K562 (cell line): ENCODE data around the gene AANAT. TPM values are rescaled to one million over a fixed set of nuclear protein-coding genes. Genes with fewer than 3 reads are reported as not detected.

Experiments
- ATAC-seq: fragments of 200-7000 bp; cut with Tn5 transposase; 3 replicates; pipeline ENCODE4 v1.9.1; 2020; ENCODE audit warnings: moderate library complexity
- BruUV-seq: library from RNA; stranded (reverse); fragments of 400-500 nt; replicated peaks from 2 replicates; lab custom pipeline; 2021; lab: Mats Ljungman, UMichigan
- CTCF ChIA-PET: fragments of 300-600 bp; formaldehyde crosslinking; extraction: SDS; loops from one replicate; lab custom pipeline; 2021; ENCODE audit warnings: low intra/inter-chr PET ratio; lab: Yijun Ruan, JAX
- POLR2A ChIA-PET: fragments of 300-600, 350-650 bp; sonication (Branson Sonifier 250); formaldehyde crosslinking; extraction: SDS; loops from one replicate; lab custom pipeline; 2021; ENCODE audit warnings: antibody characterized with exemption, inconsistent platforms; lab: Yijun Ruan, JAX
- DNase-seq, 4 experiments: peaks; one replicate each; pipeline versions ENCODE4 v3.0.0 to v3.0.0-alpha.2; 2011 to 2018; ENCODE audit warnings: low spot score in 3 of 4, mixed read lengths in 3 of 4; ENCODE audit errors: extremely low read depth in 1 of 4
- FAIRE-seq: peaks from 2 replicates; lab custom pipeline; 2011; peaks lifted over from hg19 to GRCh38; lab: Jason Lieb, UNC
- H2AFZ ChIP-seq: 2 replicates; pipeline ENCODE4 v1.6.0; 2011; ENCODE audit warnings: low read depth, low read length, control low read depth, inconsistent platforms
- H3K27ac ChIP-seq: fragments of 200-600 bp; 3 replicates; pipeline ENCODE4 v1.8.0; 2011; ENCODE audit warnings: low read depth, mild to moderate bottlenecking, control low read depth, inconsistent platforms, low read length, moderate library complexity, mixed read lengths; ENCODE audit errors: extremely low read depth
- H3K27me3 ChIP-seq, 2 experiments: fragments of 300-600 bp in 1 of 2; 2 replicates in 1 of 2; 3 replicates in 1 of 2; pipeline versions ENCODE4 v1.6.0 to v1.8.0; 2011; ENCODE audit warnings: inconsistent platforms in 2 of 2, low read length in 2 of 2, mild to moderate bottlenecking in 1 of 2, mixed read lengths in 1 of 2, moderate library complexity in 1 of 2; ENCODE audit not compliant: control insufficient read depth in 2 of 2, insufficient read depth in 2 of 2
- H3K36me3 ChIP-seq: fragments of 300-600 bp; 3 replicates; pipeline ENCODE4 v1.8.0; 2011; ENCODE audit warnings: mild to moderate bottlenecking, low read length, inconsistent platforms; ENCODE audit not compliant: control insufficient read depth, insufficient read depth
- H3K4me1 ChIP-seq, 2 experiments: fragments of 200-600 bp in 1 of 2; replicated peaks in 1 of 2; 2 replicates in 1 of 2; 3 replicates in 1 of 2; pipeline versions ENCODE4 v1.5.1 to v1.8.0; 2011; ENCODE audit warnings: inconsistent platforms in 2 of 2, low read length in 2 of 2, mild to moderate bottlenecking in 1 of 2, mixed read lengths in 1 of 2, moderate library complexity in 1 of 2; ENCODE audit not compliant: control insufficient read depth in 2 of 2, insufficient read depth in 2 of 2
- H3K4me2 ChIP-seq: 2 replicates; pipeline ENCODE4 v1.6.1; 2011; ENCODE audit warnings: low read length, control low read depth, inconsistent platforms, mixed read lengths; ENCODE audit not compliant: insufficient read depth
- H3K4me3 ChIP-seq: fragments of 200-600 bp; sonication (generic), shearing (Covaris generic); 2 replicates; pipeline ENCODE4 v1.5.1; 2016; ENCODE audit warnings: control low read depth, inconsistent platforms
- H3K79me2 ChIP-seq: fragments of 200-600 bp; 3 replicates; pipeline ENCODE4 v1.8.0; 2011; ENCODE audit warnings: low read length, inconsistent platforms; ENCODE audit not compliant: control insufficient read depth, insufficient read depth
- H3K9ac ChIP-seq, 2 experiments: 2 replicates each; pipeline versions ENCODE4 v1.6.0 to v1.6.1; 2011; ENCODE audit warnings: low read depth in 2 of 2, low read length in 2 of 2, control low read depth in 1 of 2, inconsistent platforms in 1 of 2, mild to moderate bottlenecking in 1 of 2, mixed read lengths in 1 of 2; ENCODE audit not compliant: insufficient read depth in 1 of 2
- H3K9me1 ChIP-seq: one replicate; pipeline ENCODE4 v1.6.0; 2011; ENCODE audit warnings: inconsistent platforms, mild to moderate bottlenecking, low read length, moderate library complexity; ENCODE audit not compliant: control insufficient read depth, insufficient read depth
- H3K9me3 ChIP-seq: replicated peaks from 2 replicates; pipeline ENCODE4 v1.5.1; 2011; ENCODE audit warnings: low read depth, low read length, inconsistent platforms; ENCODE audit not compliant: control insufficient read depth, insufficient read depth
- H4K20me1 ChIP-seq: replicated peaks from 2 replicates; pipeline ENCODE4 v1.6.1; 2011; ENCODE audit warnings: low read length, inconsistent platforms, mixed read lengths; ENCODE audit not compliant: control insufficient read depth, insufficient read depth
- CHD4 ChIP-seq: fragments of 200-600 bp; sonication (generic); IDR thresholded peaks from 3 replicates; pipeline ENCODE4 v1.6.1; 2012; ENCODE audit warnings: low read depth, mild to moderate bottlenecking, mixed read lengths, low read length, inconsistent platforms; ENCODE audit not compliant: insufficient read depth, insufficient replicate concordance, poor library complexity, severe bottlenecking
- HDAC1 ChIP-seq, 2 experiments: fragments of 450-650 bp; IDR thresholded peaks; 2 replicates each; pipeline ENCODE4 v1.6.1; 2016 to 2017; ENCODE audit warnings: inconsistent platforms in 1 of 2, mild to moderate bottlenecking in 1 of 2, moderate library complexity in 1 of 2
- KDM5B ChIP-seq: fragments of 200-600 bp; sonication (generic); IDR thresholded peaks from 2 replicates; pipeline ENCODE4 v1.6.1; 2012; ENCODE audit warnings: low read depth, mild to moderate bottlenecking, moderate library complexity, low read length, control low read depth, inconsistent platforms; ENCODE audit not compliant: insufficient replicate concordance
- MTA3 ChIP-seq: fragments of 450-650 bp; formaldehyde crosslinking; IDR thresholded peaks from 2 replicates; pipeline ENCODE4 v1.6.1; 2017; ENCODE audit warnings: mild to moderate bottlenecking, borderline replicate concordance
- PHTF2 ChIP-seq: fragments of 250-450 bp; sonication (Bioruptor Pico); IDR thresholded peaks from 2 replicates; pipeline ENCODE4 v1.5.0; 2021; ENCODE audit warnings: mild to moderate bottlenecking
- RUNX1 ChIP-seq: sonication (generic); IDR thresholded peaks from 2 replicates; pipeline ENCODE4 v1.6.1; 2016; ENCODE audit warnings: antibody characterized with exemption, low read depth
- SRSF1 ChIP-seq: fragments of 200-400 bp; formaldehyde crosslinking; IDR thresholded peaks from 2 replicates; pipeline ENCODE4 v1.6.1; 2017; ENCODE audit warnings: mild to moderate bottlenecking, low read depth, low read length, moderate library complexity
- WGBS: fragments of 100-300 bp; shearing (Covaris generic); methylation state at CpG from one replicate; pipeline ENCODE4 v1.1.6; 2016; ENCODE audit warnings: low coverage, mixed read lengths; ENCODE audit not compliant: insufficient coverage; ENCODE audit errors: missing lambda C conversion rate; 5-methylcytosine and 5-hydroxymethylcytosine counted together
- in situ Hi-C: fragments of 300-500 bp; cut with MboI; formaldehyde crosslinking; loops from 4 replicates; pipeline ENCODE4 v1.15.0; 2018; ENCODE audit warnings: inconsistent platforms, mixed read lengths
- intact Hi-C: fragments of 100-400 bp; cut with micrococcal nuclease; formaldehyde crosslinking; loops from 2 replicates; pipeline ENCODE4 v1.14.2; 2022
- polyA plus RNA-seq, 8 experiments: library from polyadenylated mRNA; depleted of rRNA in 4 of 8; stranded (reverse) in 5 of 8; unstranded in 3 of 8; fragments of >200 nt; fragmentation: Nextera tagmentation in 2 of 8; fragmentation: Illumina TruSeq in 1 of 8; extraction: Ambion mirVana in 2 of 8; extraction: Trizol in 1 of 8; gene quantifications; 2 replicates each; pipeline versions ENCODE4 v1.2.1 to v1.2.3, GENCODE V29; 2011 to 2014; ENCODE audit warnings: inconsistent platforms in 1 of 8, missing spikeins in 1 of 8
- total RNA-seq, 7 experiments: library from RNA; depleted of rRNA in 6 of 7; stranded (reverse); fragments of >200 nt in 6 of 7; fragmentation: Illumina TruSeq in 2 of 7; extraction: Trizol in 2 of 7; gene quantifications; 2 replicates each; pipeline versions ENCODE4 v1.2.1 to v1.2.3, GENCODE V29; 2011 to 2021; ENCODE audit warnings: low replicate concordance in 1 of 7
- TF ChIP-seq, protein P1 (sequence below): sonication (generic); formaldehyde crosslinking; IDR thresholded peaks from 2 replicates; pipeline ENCODE4 v1.5.0; 2020; ENCODE audit warnings: missing genetic modification reagents
- TF ChIP-seq, protein P2 (sequence below): fragments of 450-650 bp; IDR thresholded peaks from 2 replicates; pipeline ENCODE4 v1.6.1; 2016; ENCODE audit warnings: mild to moderate bottlenecking
- TF ChIP-seq, protein P3 (sequence below), 2 experiments: fragments of 200-800 bp in 1 of 2; sonication (Bioruptor generic) in 1 of 2; sonication (generic) in 1 of 2; formaldehyde crosslinking in 1 of 2; IDR thresholded peaks in 1 of 2; conservative IDR thresholded peaks in 1 of 2; 2 replicates each; pipeline versions ENCODE4 v1.5.0 to v1.6.1; 2016 to 2020; ENCODE audit warnings: missing compliant biosample characterization in 1 of 2, missing genetic modification characterization in 1 of 2, missing genetic modification reagents in 1 of 2
- TF ChIP-seq, protein P4 (sequence below), 3 experiments: IDR thresholded peaks in 2 of 3; conservative IDR thresholded peaks in 1 of 3; 2 replicates each; pipeline ENCODE4 v1.5.1; 2011 to 2012; ENCODE audit warnings: low read length in 3 of 3, mild to moderate bottlenecking in 3 of 3, control low read depth in 2 of 3, improper control_type of control experiment in 1 of 3, inconsistent platforms in 1 of 3, low read depth in 1 of 3, mixed read lengths in 1 of 3, moderate library complexity in 1 of 3; ENCODE audit not compliant: insufficient read depth in 2 of 3

The AANAT gene
- total and polyA plus RNA-seq, 9 of the 15 experiments (the other 6 are each of a cell fraction or from before 2014, with no cell fraction given), result not detected

DNA sequence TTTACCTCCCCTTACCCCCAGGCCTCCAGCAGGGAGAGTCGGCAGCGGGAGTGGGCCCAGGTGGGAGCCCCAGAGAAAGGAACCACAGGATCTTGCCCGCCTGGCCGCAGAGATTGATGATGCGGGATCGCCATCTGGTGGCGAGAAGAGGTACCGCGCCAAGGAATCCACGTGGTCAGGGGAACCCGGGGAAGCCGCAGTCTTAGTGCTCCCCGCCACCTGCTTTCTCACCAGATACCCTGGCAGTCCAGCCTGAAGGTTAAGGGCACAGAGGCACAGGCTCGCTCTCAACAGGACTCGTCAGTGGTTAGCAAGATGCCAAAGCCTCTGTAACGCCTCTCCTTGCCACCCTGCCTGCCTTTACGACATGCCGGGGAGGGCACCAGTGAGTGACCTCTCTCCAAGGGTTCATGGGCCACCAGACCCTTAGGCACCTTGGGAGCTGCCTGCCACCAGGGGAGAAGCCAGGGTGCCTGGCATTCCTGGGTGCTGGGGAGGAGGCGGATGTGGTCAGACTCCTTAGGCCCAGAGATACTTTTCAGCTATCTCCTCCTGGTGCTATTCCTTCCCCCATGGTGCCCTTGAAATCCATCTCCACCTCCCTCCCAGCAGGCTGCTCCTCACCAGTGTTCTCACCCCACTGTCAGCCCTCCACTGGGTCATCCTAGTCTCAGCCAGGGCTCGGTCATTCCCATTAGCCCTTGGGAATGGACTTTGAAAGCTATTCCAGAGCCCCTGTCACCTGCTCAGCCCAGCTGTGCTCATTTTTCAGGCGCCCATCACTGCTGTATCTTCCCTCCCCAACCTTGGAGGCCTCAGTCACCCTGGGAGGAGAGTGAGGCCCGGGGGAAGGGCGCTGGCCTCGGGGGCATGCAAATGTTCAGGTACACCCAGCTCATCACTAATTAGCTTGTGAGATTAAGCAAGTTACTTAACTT, 39.3 kb downstream of the AANAT start:
- Histone ChIP-seq H2AFZ (peak overlapping the region; percentile 99), H3K27me3 (no peaks in the 10 kb centered on the region), H3K9me1 (no peaks in the 10 kb centered on the region), H3K4me2 (peak overlapping the region; percentile 40; the same call in 1 of the 2 replicates), H3K4me1 (peaks cover 16 to 17% of the 10 kb centered on the region in 2 experiments; a peak in 4 of 5 replicates), H3K79me2 (no peaks in the 10 kb centered on the region), H3K9ac (peak overlapping the region; percentile 35 to 89; a peak in 3 of 4 replicates), H3K27ac (no peak overlapping the region), H3K36me3 (no peaks in the 10 kb centered on the region), H3K4me3 (no peak overlapping the region), H3K9me3 (no peaks in the 10 kb centered on the region), H4K20me1 (no peaks in the 10 kb centered on the region)
- intact Hi-C loops (loop anchor here (1.0 to 5.0 kb wide), 5 partner anchors 40 to 204 kb away; no protein-coding TSS in a partner anchor), in situ Hi-C loops (loop anchor here (5.0 kb wide), 3 partner anchors 39 to 204 kb away; partner anchors contain the start of gene AANAT)
- DNase-seq (peak; percentile 84 to 86 (median 84)), ATAC-seq (peak; percentile 87), FAIRE-seq (peak; percentile 82)
- no TSS peak for BruUV-seq
- POLR2A ChIA-PET, result interaction anchor here (0.6 to 1.7 kb wide), 9 partner anchors 9 to 332 kb away, joined by 3 to 8 read pairs (median 3); no protein-coding TSS in a partner anchor
- WGBS, result 15% methylated on average over 24 of the region's 24 CpGs
- CTCF ChIA-PET, result interaction anchor here (0.6 to 5.2 kb wide), 10 partner anchors 24 to 203 kb away, joined by 3 to 100 read pairs (median 4); partner anchors contain the start of gene AANAT
- TF ChIP-seq, protein P1, sequence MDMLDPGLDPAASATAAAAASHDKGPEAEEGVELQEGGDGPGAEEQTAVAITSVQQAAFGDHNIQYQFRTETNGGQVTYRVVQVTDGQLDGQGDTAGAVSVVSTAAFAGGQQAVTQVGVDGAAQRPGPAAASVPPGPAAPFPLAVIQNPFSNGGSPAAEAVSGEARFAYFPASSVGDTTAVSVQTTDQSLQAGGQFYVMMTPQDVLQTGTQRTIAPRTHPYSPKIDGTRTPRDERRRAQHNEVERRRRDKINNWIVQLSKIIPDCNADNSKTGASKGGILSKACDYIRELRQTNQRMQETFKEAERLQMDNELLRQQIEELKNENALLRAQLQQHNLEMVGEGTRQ (CRISPR knock-in tag), result peak; percentile 52
- no peak for TF ChIP-seq PHTF2 (CRISPR knock-in tag)
- peak in 1 of 2 experiments; percentile 19; a peak in 1 of 4 replicates for TF ChIP-seq HDAC1 (IDR thresholded peaks at IDR 0.05)
- TF ChIP-seq, protein P2, sequence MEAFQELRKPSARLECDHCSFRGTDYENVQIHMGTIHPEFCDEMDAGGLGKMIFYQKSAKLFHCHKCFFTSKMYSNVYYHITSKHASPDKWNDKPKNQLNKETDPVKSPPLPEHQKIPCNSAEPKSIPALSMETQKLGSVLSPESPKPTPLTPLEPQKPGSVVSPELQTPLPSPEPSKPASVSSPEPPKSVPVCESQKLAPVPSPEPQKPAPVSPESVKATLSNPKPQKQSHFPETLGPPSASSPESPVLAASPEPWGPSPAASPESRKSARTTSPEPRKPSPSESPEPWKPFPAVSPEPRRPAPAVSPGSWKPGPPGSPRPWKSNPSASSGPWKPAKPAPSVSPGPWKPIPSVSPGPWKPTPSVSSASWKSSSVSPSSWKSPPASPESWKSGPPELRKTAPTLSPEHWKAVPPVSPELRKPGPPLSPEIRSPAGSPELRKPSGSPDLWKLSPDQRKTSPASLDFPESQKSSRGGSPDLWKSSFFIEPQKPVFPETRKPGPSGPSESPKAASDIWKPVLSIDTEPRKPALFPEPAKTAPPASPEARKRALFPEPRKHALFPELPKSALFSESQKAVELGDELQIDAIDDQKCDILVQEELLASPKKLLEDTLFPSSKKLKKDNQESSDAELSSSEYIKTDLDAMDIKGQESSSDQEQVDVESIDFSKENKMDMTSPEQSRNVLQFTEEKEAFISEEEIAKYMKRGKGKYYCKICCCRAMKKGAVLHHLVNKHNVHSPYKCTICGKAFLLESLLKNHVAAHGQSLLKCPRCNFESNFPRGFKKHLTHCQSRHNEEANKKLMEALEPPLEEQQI, result no peak
- no peak for TF ChIP-seq CHD4
- TF ChIP-seq MTA3, result no peak; the same call in 1 of the 2 replicates
- TF ChIP-seq, protein P3, sequence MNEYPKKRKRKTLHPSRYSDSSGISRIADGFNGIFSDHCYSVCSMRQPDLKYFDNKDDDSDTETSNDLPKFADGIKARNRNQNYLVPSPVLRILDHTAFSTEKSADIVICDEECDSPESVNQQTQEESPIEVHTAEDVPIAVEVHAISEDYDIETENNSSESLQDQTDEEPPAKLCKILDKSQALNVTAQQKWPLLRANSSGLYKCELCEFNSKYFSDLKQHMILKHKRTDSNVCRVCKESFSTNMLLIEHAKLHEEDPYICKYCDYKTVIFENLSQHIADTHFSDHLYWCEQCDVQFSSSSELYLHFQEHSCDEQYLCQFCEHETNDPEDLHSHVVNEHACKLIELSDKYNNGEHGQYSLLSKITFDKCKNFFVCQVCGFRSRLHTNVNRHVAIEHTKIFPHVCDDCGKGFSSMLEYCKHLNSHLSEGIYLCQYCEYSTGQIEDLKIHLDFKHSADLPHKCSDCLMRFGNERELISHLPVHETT (CRISPR knock-in tag; conservative IDR thresholded peaks at IDR 0.05 in 1 of 2, IDR thresholded peaks at IDR 0.05 in 1 of 2), result no peak
- no peak for TF ChIP-seq RUNX1
- no peak for TF ChIP-seq KDM5B
- no peak for TF ChIP-seq SRSF1
- TF ChIP-seq, protein P4, sequence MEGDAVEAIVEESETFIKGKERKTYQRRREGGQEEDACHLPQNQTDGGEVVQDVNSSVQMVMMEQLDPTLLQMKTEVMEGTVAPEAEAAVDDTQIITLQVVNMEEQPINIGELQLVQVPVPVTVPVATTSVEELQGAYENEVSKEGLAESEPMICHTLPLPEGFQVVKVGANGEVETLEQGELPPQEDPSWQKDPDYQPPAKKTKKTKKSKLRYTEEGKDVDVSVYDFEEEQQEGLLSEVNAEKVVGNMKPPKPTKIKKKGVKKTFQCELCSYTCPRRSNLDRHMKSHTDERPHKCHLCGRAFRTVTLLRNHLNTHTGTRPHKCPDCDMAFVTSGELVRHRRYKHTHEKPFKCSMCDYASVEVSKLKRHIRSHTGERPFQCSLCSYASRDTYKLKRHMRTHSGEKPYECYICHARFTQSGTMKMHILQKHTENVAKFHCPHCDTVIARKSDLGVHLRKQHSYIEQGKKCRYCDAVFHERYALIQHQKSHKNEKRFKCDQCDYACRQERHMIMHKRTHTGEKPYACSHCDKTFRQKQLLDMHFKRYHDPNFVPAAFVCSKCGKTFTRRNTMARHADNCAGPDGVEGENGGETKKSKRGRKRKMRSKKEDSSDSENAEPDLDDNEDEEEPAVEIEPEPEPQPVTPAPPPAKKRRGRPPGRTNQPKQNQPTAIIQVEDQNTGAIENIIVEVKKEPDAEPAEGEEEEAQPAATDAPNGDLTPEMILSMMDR (IDR thresholded peaks at IDR 0.05 in 2 of 3, conservative IDR thresholded peaks at IDR 0.05 in 1 of 3; ENCODE audit: insufficient read depth in 2 of 3, low read depth in 1 of 3, low read length in 3 of 3), result peak; percentile 92 to 96 (median 93)
